Keratinocyte (primary cell): ENCODE data around the gene THOC5. TPM values are rescaled to one million over a fixed set of nuclear protein-coding genes. Genes with fewer than 3 reads are reported as not detected.
A peak's percentile ranks its signal among the peaks of the same experiment; 100 is the strongest.

ENCODE experiments used
- DNase-seq: peaks from one replicate; pipeline ENCODE4 v3.0.0-alpha.2; 2011; ENCODE audit warnings: low read depth, missing footprints, low spot score
- FAIRE-seq: peaks from 2 replicates; lab custom pipeline; 2011; peaks lifted over from hg19 to GRCh38; lab: Jason Lieb, UNC
- H2AFZ ChIP-seq: 2 replicates; pipeline ENCODE4 v1.6.0; 2012; ENCODE audit warnings: low read length, control low read depth, inconsistent platforms; ENCODE audit not compliant: control insufficient read depth
- H3K27ac ChIP-seq: 2 replicates; pipeline ENCODE4 v1.5.1; 2011; ENCODE audit warnings: low read length; ENCODE audit not compliant: control insufficient read depth, insufficient read depth
- H3K27me3 ChIP-seq: 3 replicates; pipeline ENCODE4 v1.6.0; 2011; ENCODE audit warnings: low read length; ENCODE audit not compliant: control insufficient read depth, insufficient read depth; ENCODE audit errors: extremely low read depth
- H3K36me3 ChIP-seq, 2 experiments: 2 replicates in 1 of 2; 3 replicates in 1 of 2; pipeline ENCODE4 v1.5.1; 2011; ENCODE audit warnings: low read length in 2 of 2, mild to moderate bottlenecking in 1 of 2; ENCODE audit not compliant: control insufficient read depth in 2 of 2, insufficient read depth in 2 of 2; ENCODE audit errors: extremely low read depth in 1 of 2
- H3K4me1 ChIP-seq: 3 replicates; pipeline ENCODE4 v1.5.1; 2011; ENCODE audit warnings: low read length; ENCODE audit not compliant: control insufficient read depth, insufficient read depth; ENCODE audit errors: extremely low read depth
- H3K4me2 ChIP-seq: 3 replicates; pipeline ENCODE4 v1.6.0; 2011; ENCODE audit warnings: low read depth, low read length; ENCODE audit not compliant: control insufficient read depth, insufficient read depth; ENCODE audit errors: extremely low read depth
- H3K4me3 ChIP-seq, 3 experiments: fragments of 200-600 bp in 1 of 3; sonication (generic) in 1 of 3; 2 replicates in 2 of 3; 3 replicates in 1 of 3; pipeline ENCODE4 v1.5.1; 2011 to 2016; ENCODE audit warnings: low read length in 3 of 3, mild to moderate bottlenecking in 3 of 3, control low read depth in 2 of 3, inconsistent platforms in 1 of 3, low read depth in 1 of 3, mixed read lengths in 1 of 3, mixed run types in 1 of 3, moderate library complexity in 1 of 3; ENCODE audit not compliant: control insufficient read depth in 2 of 3, insufficient read depth in 2 of 3; ENCODE audit errors: extremely low read depth in 1 of 3
- H3K79me2 ChIP-seq: 2 replicates; pipeline ENCODE4 v1.6.0; 2012; ENCODE audit warnings: low read length; ENCODE audit not compliant: control insufficient read depth, insufficient read depth
- H3K9ac ChIP-seq: 3 replicates; pipeline ENCODE4 v1.6.0; 2011; ENCODE audit warnings: low read length; ENCODE audit not compliant: control insufficient read depth, insufficient read depth; ENCODE audit errors: extremely low read depth
- H3K9me1 ChIP-seq: 3 replicates; pipeline ENCODE4 v1.6.0; 2011; ENCODE audit warnings: low read length; ENCODE audit not compliant: control insufficient read depth, insufficient read depth; ENCODE audit errors: extremely low read depth
- H3K9me3 ChIP-seq: 2 replicates; pipeline ENCODE4 v1.5.1; 2012; ENCODE audit warnings: low read depth, low read length; ENCODE audit not compliant: control insufficient read depth
- H4K20me1 ChIP-seq: 3 replicates; pipeline ENCODE4 v1.6.0; 2011; ENCODE audit warnings: low read length; ENCODE audit not compliant: control insufficient read depth, insufficient read depth; ENCODE audit errors: extremely low read depth
- EZH2 ChIP-seq: IDR thresholded peaks from one replicate; pipeline ENCODE4 v1.6.1; 2012; ENCODE audit warnings: inconsistent platforms, mild to moderate bottlenecking, low read length, moderate library complexity
- dilution Hi-C: fragments of 300-500 bp; cut with MboI; formaldehyde crosslinking; loops from one replicate; pipeline ENCODE4 v1.7.0; 2020; ENCODE audit warnings: low sequenced_read_pairs; ENCODE audit not compliant: extremely low pct_ligation_motif_present
- polyA plus RNA-seq, 5 experiments: library from polyadenylated mRNA; depleted of rRNA in 3 of 5; stranded (reverse) in 3 of 5; stranded (forward) in 1 of 5; unstranded in 1 of 5; fragments of >200 nt; gene quantifications; 1 replicate in 1 of 5; 2 replicates in 3 of 5; 3 replicates in 1 of 5; pipeline versions ENCODE4 v1.2.1 to v1.2.3, GENCODE V29; 2011 to 2012; ENCODE audit warnings: missing spikeins in 2 of 5, low read depth in 1 of 5, low replicate concordance in 1 of 5
- TF ChIP-seq, protein P1 (sequence below), 3 experiments: IDR thresholded peaks in 1 of 3; conservative IDR thresholded peaks in 1 of 3; optimal IDR thresholded peaks in 1 of 3; 2 replicates in 2 of 3; 3 replicates in 1 of 3; pipeline versions ENCODE3 to v1.5.1; 2011; ENCODE audit warnings: low read length in 3 of 3, mild to moderate bottlenecking in 3 of 3, moderate library complexity in 2 of 3, control low read depth in 1 of 3, inconsistent platforms in 1 of 3; ENCODE audit not compliant: insufficient read depth in 2 of 3; ENCODE audit errors: extremely low read depth in 1 of 3

THOC5 gene
- polyA plus RNA-seq, 1 donor (not counting 4 experiments of a cell fraction or from before 2014, with no cell fraction given) = 35.4 TPM

DNA sequence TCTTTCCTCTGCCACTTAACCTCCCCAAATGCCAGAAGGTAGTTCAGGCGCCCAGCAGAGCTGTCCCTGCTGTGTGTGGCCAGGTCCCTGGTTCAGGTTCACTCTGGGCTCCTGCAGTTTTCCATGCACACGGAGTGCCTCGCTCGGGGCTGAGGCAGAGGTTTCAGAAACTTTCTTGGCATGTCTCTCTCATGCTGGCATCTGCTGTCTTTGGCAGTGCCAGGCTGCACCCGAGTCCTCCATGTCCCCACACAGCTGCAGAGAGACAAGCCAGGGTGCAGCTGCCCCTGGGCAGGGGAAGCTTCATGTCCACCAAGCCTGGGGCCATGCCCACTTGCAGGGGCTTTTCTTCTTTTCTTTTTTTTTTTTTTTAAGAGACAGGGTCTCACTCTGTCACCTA is 80.6 kb downstream of the THOC5 start:
- no peak for FAIRE-seq
- H2AFZ ChIP-seq = no peak overlapping the region

DNA sequence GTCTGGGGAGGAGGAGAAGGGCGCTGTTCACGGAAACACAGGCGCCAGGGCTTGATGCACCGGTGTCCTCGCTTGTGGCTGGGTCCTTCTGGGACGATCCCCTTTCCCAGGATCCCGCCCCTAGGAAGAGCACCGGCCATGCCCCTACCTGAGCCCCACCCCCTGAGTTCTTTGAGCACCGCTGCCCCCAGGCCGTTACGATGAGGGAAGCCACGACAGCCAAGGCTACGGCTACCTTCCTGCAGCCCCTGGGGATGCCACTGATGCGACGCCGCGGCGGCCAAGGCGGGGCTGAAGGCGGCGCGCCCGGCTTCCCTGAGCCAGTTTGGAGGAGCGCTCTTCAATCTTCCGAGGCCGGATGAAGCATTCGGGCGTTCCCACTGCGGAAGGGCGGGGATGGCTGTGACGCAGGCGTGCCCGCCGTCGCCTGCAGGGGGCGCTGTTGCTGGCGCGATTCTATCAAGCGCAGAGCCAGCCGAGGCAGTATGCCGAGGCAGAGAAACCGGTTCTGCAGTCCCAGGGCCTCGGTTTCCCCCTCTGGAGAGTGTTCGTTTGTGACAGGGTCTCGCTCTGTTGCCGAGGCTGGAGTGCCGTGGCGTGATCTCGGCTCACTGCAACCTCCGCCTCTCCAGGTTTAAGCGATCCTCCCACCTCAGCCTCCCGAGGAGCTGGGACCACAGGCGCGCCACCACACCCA is 83.2 kb downstream of the THOC5 start:
- Histone ChIP-seq H3K9ac (no peak overlapping the region), H4K20me1 (no peaks in the 10 kb centered on the region), H3K27ac (no peak overlapping the region), H3K27me3 (peaks cover 4% of the 10 kb centered on the region), H3K36me3 (no peaks in the 10 kb centered on the region), H2AFZ (peak overlapping the region; percentile 91), H3K9me3 (no peaks in the 10 kb centered on the region), H3K4me1 (peaks cover 19% of the 10 kb centered on the region), H3K4me2 (peak overlapping the region; percentile 79), H3K4me3 (peak overlapping the region; percentile 25 to 67 (median 61)), H3K9me1 (no peaks in the 10 kb centered on the region), H3K79me2 (no peaks in the 10 kb centered on the region)
- peak; percentile 21 for DNase-seq
- TF ChIP-seq EZH2 = no peak
- TF ChIP-seq, protein P1, sequence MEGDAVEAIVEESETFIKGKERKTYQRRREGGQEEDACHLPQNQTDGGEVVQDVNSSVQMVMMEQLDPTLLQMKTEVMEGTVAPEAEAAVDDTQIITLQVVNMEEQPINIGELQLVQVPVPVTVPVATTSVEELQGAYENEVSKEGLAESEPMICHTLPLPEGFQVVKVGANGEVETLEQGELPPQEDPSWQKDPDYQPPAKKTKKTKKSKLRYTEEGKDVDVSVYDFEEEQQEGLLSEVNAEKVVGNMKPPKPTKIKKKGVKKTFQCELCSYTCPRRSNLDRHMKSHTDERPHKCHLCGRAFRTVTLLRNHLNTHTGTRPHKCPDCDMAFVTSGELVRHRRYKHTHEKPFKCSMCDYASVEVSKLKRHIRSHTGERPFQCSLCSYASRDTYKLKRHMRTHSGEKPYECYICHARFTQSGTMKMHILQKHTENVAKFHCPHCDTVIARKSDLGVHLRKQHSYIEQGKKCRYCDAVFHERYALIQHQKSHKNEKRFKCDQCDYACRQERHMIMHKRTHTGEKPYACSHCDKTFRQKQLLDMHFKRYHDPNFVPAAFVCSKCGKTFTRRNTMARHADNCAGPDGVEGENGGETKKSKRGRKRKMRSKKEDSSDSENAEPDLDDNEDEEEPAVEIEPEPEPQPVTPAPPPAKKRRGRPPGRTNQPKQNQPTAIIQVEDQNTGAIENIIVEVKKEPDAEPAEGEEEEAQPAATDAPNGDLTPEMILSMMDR (optimal IDR thresholded peaks at IDR 0.05 in 1 of 3, IDR thresholded peaks at IDR 0.05 in 1 of 3, conservative IDR thresholded peaks at IDR 0.05 in 1 of 3; ENCODE audit: extremely low read depth in 1 of 3, insufficient read depth in 2 of 3, low read length in 3 of 3) = peak; percentile 89 to 99 (median 93)
- peak; percentile 26 for FAIRE-seq
- dilution Hi-C loops = no loop called here

More for the DNA sequence above, 80.6 kb downstream of the THOC5 start:
- Histone ChIP-seq H3K4me2 (no peak overlapping the region), H3K4me3 (no peak overlapping the region), H3K9me3 (no peaks in the 10 kb centered on the region), H3K79me2 (no peaks in the 10 kb centered on the region), H3K4me1 (peaks cover 19% of the 10 kb centered on the region), H3K27ac (no peak overlapping the region), H3K27me3 (peaks cover 17% of the 10 kb centered on the region), H4K20me1 (no peaks in the 10 kb centered on the region), H3K9me1 (no peaks in the 10 kb centered on the region), H3K36me3 (no peaks in the 10 kb centered on the region), H3K9ac (no peak overlapping the region)
- dilution Hi-C loops = no loop called here
- DNase-seq = no peak
- no peak for TF ChIP-seq EZH2
- TF ChIP-seq, protein P1 (optimal IDR thresholded peaks at IDR 0.05 in 1 of 3, IDR thresholded peaks at IDR 0.05 in 1 of 3, conservative IDR thresholded peaks at IDR 0.05 in 1 of 3; ENCODE audit: extremely low read depth in 1 of 3, insufficient read depth in 2 of 3, low read length in 3 of 3) = no peak
